ENCODE data around the gene ENAH.

The ENAH gene

GRCh38 chr1:225524570-225524969 is 128.4 kb downstream of the ENAH start:
- Histone ChIP-seq H3K9ac (ENCODE audit: insufficient read length, low read depth) (no peak overlapping the region), H3K4me3 (ENCODE audit: insufficient read length, low read depth) (no peak overlapping the region), H3K36me3 (ENCODE audit: insufficient read depth, insufficient read length, low read length) (peaks cover 31% of the 10 kb centered on the region), H3K9me3 (ENCODE audit: insufficient read depth, low read length) (no peaks in the 10 kb centered on the region), H3K4me1 (ENCODE audit: insufficient read depth, insufficient read length) (no peaks in the 10 kb centered on the region), H3K27me3 (ENCODE audit: insufficient read depth, insufficient read length) (no peaks in the 10 kb centered on the region)
- TF ChIP-seq YY1 (IDR thresholded peaks at IDR 0.05; ENCODE audit: insufficient read depth, insufficient read length) = no peak
- no peak for TF ChIP-seq ZNF274 (IDR thresholded peaks at IDR 0.05; ENCODE audit: low read depth, low read length)
- no peak for TF ChIP-seq SUZ12 (IDR thresholded peaks at IDR 0.05; ENCODE audit: extremely low read depth, insufficient read depth, insufficient read length)
- DNase-seq (ENCODE audit: low read depth, low spot score) = no peak

- no peak for DNase-seq (ENCODE audit: low read depth, low spot score)
- no peak for TF ChIP-seq YY1 (IDR thresholded peaks at IDR 0.05; ENCODE audit: insufficient read depth, insufficient read length)
- no peak for TF ChIP-seq ZNF274 (IDR thresholded peaks at IDR 0.05; ENCODE audit: low read depth, low read length)
- TF ChIP-seq SUZ12 (IDR thresholded peaks at IDR 0.05; ENCODE audit: extremely low read depth, insufficient read depth, insufficient read length) = no peak
- no peak overlapping the region for H3K4me3 ChIP-seq (ENCODE audit: insufficient read length, low read depth)
- H3K27me3 ChIP-seq (ENCODE audit: insufficient read depth, insufficient read length) = no peaks in the 10 kb centered on the region
- H3K9ac ChIP-seq (ENCODE audit: insufficient read length, low read depth) = no peak overlapping the region
- H3K36me3 ChIP-seq (ENCODE audit: insufficient read depth, insufficient read length, low read length) = peaks cover 30% of the 10 kb centered on the region
- H3K4me1 ChIP-seq (ENCODE audit: insufficient read depth, insufficient read length) = no peaks in the 10 kb centered on the region
- H3K9me3 ChIP-seq (ENCODE audit: insufficient read depth, low read length) = no peaks in the 10 kb centered on the region
Observed at GRCh38 chr1:225523263-225523950, 129.5 kb downstream of the ENAH start.

- Histone ChIP-seq H3K4me3 (ENCODE audit: insufficient read length, low read depth) (no peak overlapping the region), H3K27me3 (ENCODE audit: insufficient read depth, insufficient read length) (no peaks in the 10 kb centered on the region), H3K9me3 (ENCODE audit: insufficient read depth, low read length) (no peaks in the 10 kb centered on the region), H3K4me1 (ENCODE audit: insufficient read depth, insufficient read length) (no peaks in the 10 kb centered on the region), H3K9ac (ENCODE audit: insufficient read length, low read depth) (no peak overlapping the region), H3K36me3 (ENCODE audit: insufficient read depth, insufficient read length, low read length) (peaks cover 32% of the 10 kb centered on the region)
- no peak for DNase-seq (ENCODE audit: low read depth, low spot score)
- TF ChIP-seq YY1 (IDR thresholded peaks at IDR 0.05; ENCODE audit: insufficient read depth, insufficient read length) (no peak), SUZ12 (IDR thresholded peaks at IDR 0.05; ENCODE audit: extremely low read depth, insufficient read depth, insufficient read length) (no peak), ZNF274 (IDR thresholded peaks at IDR 0.05; ENCODE audit: low read depth, low read length) (no peak)
Observed at GRCh38 chr1:225522588-225523262, 130.2 kb downstream of the ENAH start.

GRCh38 chr1:225520587-225521227 is 132.2 kb downstream of the ENAH start:
- TF ChIP-seq SUZ12 (IDR thresholded peaks at IDR 0.05; ENCODE audit: extremely low read depth, insufficient read depth, insufficient read length) (no peak), ZNF274 (IDR thresholded peaks at IDR 0.05; ENCODE audit: low read depth, low read length) (no peak), YY1 (IDR thresholded peaks at IDR 0.05; ENCODE audit: insufficient read depth, insufficient read length) (no peak)
- no peak for DNase-seq (ENCODE audit: low read depth, low spot score)
- no peaks in the 10 kb centered on the region for H3K4me1 ChIP-seq (ENCODE audit: insufficient read depth, insufficient read length)
- no peak overlapping the region for H3K4me3 ChIP-seq (ENCODE audit: insufficient read length, low read depth)
- H3K27me3 ChIP-seq (ENCODE audit: insufficient read depth, insufficient read length) = no peaks in the 10 kb centered on the region
- no peak overlapping the region for H3K9ac ChIP-seq (ENCODE audit: insufficient read length, low read depth)
- H3K36me3 ChIP-seq (ENCODE audit: insufficient read depth, insufficient read length, low read length) = peaks cover 37% of the 10 kb centered on the region
- H3K9me3 ChIP-seq (ENCODE audit: insufficient read depth, low read length) = no peaks in the 10 kb centered on the region

DNA sequence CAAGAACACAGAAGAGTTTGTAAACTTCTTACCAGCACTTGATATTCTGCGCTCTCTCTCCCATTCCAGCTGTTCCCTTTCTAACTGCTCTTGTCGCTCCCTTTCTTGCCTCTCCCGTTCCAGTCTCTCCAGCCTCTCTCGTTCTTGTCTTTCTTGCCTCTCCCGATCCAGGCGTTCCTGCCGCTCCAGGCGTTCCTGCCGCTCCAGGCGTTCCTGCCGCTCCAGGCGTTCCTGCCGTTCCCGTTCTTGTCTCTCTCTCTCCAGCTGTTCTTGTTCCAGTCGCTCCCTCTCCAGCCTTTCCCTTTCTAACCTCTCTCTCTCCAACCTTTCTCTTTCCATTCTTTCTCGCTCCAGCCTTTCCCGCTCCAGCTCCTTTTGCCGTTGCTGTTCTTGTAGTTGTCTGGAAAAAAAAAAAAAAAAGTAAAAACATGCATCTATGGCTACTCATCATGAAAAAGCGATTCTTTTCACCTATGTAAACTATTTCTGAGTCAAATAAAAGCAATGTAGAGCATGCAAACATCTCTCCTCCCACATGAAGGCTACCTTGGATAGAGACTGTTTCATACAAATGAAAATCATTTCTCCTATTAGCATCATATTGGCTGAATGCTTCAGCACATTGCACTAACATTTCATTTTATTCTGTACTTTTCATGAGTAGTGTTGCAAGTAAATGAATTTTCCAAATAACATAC is 133.6 kb downstream of the ENAH start:
- no peaks in the 10 kb centered on the region for H3K9me3 ChIP-seq (ENCODE audit: insufficient read depth, low read length)
- TF ChIP-seq SUZ12 (IDR thresholded peaks at IDR 0.05; ENCODE audit: extremely low read depth, insufficient read depth, insufficient read length) (no peak), YY1 (IDR thresholded peaks at IDR 0.05; ENCODE audit: insufficient read depth, insufficient read length) (no peak), ZNF274 (IDR thresholded peaks at IDR 0.05; ENCODE audit: low read depth, low read length) (no peak)
- H3K4me1 ChIP-seq (ENCODE audit: insufficient read depth, insufficient read length) = no peaks in the 10 kb centered on the region
- H3K27me3 ChIP-seq (ENCODE audit: insufficient read depth, insufficient read length) = no peaks in the 10 kb centered on the region
- DNase-seq (ENCODE audit: low read depth, low spot score) = no peak
- peaks cover 36% of the 10 kb centered on the region for H3K36me3 ChIP-seq (ENCODE audit: insufficient read depth, insufficient read length, low read length)
- no peak overlapping the region for H3K9ac ChIP-seq (ENCODE audit: insufficient read length, low read depth)
- no peak overlapping the region for H3K4me3 ChIP-seq (ENCODE audit: insufficient read length, low read depth)

- Histone ChIP-seq H3K9ac (ENCODE audit: insufficient read length, low read depth) (no peak overlapping the region), H3K4me1 (ENCODE audit: insufficient read depth, insufficient read length) (no peaks in the 10 kb centered on the region), H3K36me3 (ENCODE audit: insufficient read depth, insufficient read length, low read length) (peaks cover 44% of the 10 kb centered on the region), H3K4me3 (ENCODE audit: insufficient read length, low read depth) (no peak overlapping the region), H3K27me3 (ENCODE audit: insufficient read depth, insufficient read length) (no peaks in the 10 kb centered on the region), H3K9me3 (ENCODE audit: insufficient read depth, low read length) (no peaks in the 10 kb centered on the region)
- no peak for TF ChIP-seq ZNF274 (IDR thresholded peaks at IDR 0.05; ENCODE audit: low read depth, low read length)
- TF ChIP-seq SUZ12 (IDR thresholded peaks at IDR 0.05; ENCODE audit: extremely low read depth, insufficient read depth, insufficient read length) = no peak
- no peak for TF ChIP-seq YY1 (IDR thresholded peaks at IDR 0.05; ENCODE audit: insufficient read depth, insufficient read length)
- no peak for DNase-seq (ENCODE audit: low read depth, low spot score)
Observed at GRCh38 chr1:225517697-225518096, 135.2 kb downstream of the ENAH start.
